HG03378 (cell line): Measurements from ENCODE around the gene TMEM141.
"Not testable (repeated sequence)": the region's sequence is repeated elsewhere in the genome, so short reads cannot be mapped to it uniquely, and the experiment has no call there.

ENCODE experiments used
- ATAC-seq: cut with Tn5 transposase; IDR thresholded peaks from one replicate; pipeline ENCODE4 v1.9.1; 2021; ENCODE audit warnings: mild to moderate bottlenecking, moderate library complexity; ENCODE audit not compliant: unreplicated experiment

The TMEM141 gene

GRCh38 chr9:136755302-136756133 lies 35.6 kb upstream of the TMEM141 start:
- not testable (repeated sequence) for ATAC-seq

DNA sequence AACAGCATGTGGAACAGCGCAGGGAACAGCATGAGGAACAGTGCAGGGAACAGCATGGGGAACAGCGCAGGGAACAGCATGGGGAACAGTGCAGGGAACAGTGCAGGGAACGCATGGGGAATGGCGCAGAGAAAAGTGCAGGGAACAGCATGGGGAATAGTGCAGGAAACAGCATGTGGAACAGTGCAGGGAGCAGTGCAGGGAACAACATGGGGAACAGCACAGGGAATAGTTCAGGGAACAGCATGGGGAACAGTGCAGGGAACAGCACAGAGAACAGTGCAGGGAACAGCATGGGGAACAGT lies 35.1 kb upstream of the TMEM141 start:
- ATAC-seq = no peak

- no peak for ATAC-seq
These were observed 34.3 kb upstream of the TMEM141 start for GRCh38 chr9:136756836-136757235.

GRCh38 chr9:136757328-136757727 lies 33.8 kb upstream of the TMEM141 start:
- no peak for ATAC-seq

DNA sequence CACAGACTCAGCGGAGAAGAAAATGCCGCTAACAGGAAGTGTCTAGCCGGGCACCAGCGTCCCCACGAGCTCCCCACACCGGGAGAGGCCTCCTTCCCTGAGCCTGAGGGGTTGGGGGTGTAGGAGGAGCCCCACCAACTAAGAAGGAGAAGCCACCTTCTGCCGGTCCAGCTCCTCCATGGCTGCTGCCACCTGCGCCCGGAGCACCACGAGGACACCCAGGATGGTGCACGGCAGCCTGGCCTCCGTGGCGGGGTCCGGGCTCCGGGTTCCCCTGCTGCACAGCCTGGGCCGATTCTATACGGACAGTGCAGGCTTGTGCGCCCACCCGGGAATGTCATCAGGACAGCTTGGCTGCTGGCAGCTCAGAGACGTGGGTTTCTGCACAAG lies 33.4 kb upstream of the TMEM141 start:
- ATAC-seq = no peak

DNA sequence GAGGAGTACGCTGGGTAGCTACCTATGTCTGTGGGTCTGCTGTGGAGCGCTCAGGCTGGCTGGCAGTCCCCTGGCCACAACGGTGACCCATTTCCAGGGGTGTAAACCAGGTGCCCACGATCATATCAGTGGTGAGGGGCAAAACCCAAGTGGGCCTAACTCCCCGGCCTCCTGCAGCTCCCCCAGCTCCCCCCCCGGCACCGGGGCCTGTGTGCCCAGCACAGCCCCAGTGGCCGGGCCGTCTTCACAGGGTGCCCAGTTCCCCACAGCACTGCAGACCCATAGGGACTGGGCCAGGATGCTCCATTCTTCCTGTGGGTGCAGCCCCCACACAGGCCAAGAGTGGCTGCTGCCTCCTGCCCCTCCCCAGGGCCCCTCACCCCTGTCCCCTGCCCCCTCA lies 32.1 kb upstream of the TMEM141 start:
- ATAC-seq = no peak

DNA sequence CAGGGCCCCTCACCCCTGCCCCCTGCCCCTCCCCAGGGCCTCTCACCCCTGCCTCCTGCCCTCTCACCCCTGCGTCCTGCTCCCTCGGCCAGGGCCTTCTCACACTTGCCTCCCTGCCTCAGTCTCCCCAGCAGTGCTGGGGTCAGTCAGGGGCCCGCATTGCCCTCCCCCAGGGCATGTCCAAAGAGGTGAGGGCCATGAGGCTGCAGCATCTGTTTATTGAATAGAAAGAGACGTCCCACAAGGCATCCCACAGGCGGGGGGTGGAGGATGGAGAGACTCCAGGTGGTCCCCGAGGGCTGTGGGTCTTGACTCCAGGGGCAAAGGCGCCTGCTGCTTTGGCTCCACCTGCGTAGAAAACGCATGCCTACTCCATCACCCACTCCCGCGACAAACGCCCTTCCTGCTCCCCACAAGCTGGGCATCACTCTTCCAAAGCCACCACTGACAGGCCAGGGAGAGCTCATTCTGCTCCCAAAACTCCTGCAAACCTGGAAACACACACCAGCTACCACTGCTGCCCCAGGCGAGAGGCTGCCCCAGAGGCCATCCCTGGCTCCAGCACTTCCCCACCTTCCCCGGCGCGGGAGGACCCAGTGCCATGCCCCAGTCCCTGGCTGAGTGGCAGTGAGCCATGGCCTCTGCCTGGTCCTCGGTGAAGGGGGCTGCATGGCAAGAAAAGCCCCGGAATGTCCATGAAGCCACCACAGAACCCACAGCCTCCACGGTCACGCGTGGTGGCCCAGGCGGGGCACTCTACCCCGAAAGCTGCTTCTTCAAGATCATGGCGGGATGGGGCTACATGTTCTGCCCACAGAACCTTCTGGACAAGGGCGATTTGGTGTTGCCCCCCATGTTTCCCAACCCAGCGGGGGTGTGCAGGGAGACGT lies 31.5 kb upstream of the TMEM141 start:
- no peak for ATAC-seq

- ATAC-seq = no peak
These were observed 30.7 kb upstream of the TMEM141 start for GRCh38 chr9:136760424-136760823.

GRCh38 chr9:136760834-136761544 lies 30.2 kb upstream of the TMEM141 start:
- ATAC-seq = not testable (repeated sequence)

DNA sequence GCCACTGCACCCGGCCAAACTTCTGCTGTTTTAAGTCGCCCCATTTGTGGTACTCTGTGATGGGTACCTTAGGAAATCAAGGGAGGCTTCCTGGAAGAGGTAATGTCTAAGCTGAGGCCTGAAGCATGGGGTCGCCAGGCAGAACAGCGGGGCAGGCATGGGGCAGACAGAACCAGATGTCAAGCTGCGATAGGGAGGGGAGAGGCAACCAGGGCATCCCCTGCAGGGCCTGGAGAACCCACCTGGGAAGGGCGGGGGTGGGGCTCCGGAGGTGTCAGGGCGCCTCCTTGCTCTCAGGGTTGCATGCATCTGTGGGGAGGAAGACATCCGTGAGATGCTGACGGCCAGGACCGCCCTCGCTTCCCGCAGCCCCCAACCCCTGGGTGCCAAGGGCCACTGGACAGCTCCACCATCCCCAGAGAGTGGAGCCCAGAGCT lies 29.6 kb upstream of the TMEM141 start:
- ATAC-seq = no peak

DNA sequence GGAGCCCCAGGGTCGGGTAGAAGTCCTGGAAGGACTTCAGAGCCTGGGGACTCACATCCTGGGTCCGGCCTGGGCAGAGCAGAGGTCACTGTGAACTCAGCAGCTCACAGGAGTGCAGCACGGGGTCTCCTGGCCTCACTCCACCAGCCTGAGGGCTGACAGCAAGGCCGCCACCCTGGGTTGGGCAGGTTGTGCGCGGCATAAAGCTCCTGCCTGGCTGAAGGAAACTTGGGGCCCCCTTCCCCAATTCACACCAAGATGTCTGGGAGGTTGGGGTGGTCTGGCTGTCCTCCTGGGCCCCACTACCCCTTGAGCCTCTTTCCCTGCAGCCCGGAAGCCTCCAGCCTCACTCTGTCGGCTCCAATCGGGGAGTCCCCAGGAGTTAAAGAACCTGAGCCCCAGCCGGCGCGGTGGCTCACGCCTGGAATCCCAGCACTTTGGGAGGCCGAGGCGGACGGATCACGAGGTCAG lies 28.9 kb upstream of the TMEM141 start:
- no peak for ATAC-seq

- no peak for ATAC-seq
These were observed 28.1 kb upstream of the TMEM141 start for GRCh38 chr9:136762915-136763648.

GRCh38 chr9:136763649-136764035 lies 27.5 kb upstream of the TMEM141 start:
- no peak for ATAC-seq

GRCh38 chr9:136764301-136764891 lies 26.7 kb upstream of the TMEM141 start, which contains the start of gene LCN15:
Gene LCN15, minus strand, starts transcription at chr9:136764518. Its CDS starts 30 bp downstream, at chr9:136764488.
- ATAC-seq = no peak

- ATAC-seq = no peak
These were observed 26.1 kb upstream of the TMEM141 start for GRCh38 chr9:136765041-136765440.

- peak; percentile 59 for ATAC-seq
These were observed 25.3 kb upstream of the TMEM141 start for GRCh38 chr9:136765745-136766409.

- not testable (repeated sequence) for ATAC-seq
These were observed 24.6 kb upstream of the TMEM141 start for GRCh38 chr9:136766410-136767120.

DNA sequence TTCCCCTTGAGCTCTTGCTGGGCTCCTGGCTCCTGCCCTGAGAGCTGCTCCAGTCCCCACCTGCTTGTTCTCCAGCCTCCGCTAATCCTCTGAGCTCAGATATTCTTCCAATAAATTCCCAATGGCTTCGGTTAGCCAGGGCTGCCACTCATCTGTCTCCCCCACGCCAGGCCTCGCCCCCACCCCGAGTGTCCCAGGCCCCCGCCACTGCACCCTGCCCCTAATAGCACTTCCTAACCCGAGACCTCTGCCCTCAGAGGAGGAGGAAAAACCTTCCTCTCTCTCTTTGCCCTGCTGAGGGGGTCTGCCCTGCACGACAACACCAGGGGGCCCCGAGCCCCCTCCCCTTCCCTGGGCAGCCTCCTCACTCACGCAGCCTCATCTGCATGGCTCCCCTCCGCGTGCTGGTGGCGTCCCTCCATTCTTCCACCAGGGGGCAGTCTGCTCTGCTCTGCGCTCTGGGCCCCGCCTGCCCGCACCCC lies 21.4 kb upstream of the TMEM141 start:
- ATAC-seq = no peak

GRCh38 chr9:136771907-136772415 lies 19.2 kb upstream of the TMEM141 start:
- ATAC-seq = no peak
